GM21619 (cell line): ENCODE measurements around the gene DGKH.

Source experiments
- ATAC-seq: cut with Tn5 transposase; IDR thresholded peaks from one replicate; pipeline ENCODE4 v1.9.1; 2021; ENCODE audit not compliant: unreplicated experiment

DGKH gene, protein sequence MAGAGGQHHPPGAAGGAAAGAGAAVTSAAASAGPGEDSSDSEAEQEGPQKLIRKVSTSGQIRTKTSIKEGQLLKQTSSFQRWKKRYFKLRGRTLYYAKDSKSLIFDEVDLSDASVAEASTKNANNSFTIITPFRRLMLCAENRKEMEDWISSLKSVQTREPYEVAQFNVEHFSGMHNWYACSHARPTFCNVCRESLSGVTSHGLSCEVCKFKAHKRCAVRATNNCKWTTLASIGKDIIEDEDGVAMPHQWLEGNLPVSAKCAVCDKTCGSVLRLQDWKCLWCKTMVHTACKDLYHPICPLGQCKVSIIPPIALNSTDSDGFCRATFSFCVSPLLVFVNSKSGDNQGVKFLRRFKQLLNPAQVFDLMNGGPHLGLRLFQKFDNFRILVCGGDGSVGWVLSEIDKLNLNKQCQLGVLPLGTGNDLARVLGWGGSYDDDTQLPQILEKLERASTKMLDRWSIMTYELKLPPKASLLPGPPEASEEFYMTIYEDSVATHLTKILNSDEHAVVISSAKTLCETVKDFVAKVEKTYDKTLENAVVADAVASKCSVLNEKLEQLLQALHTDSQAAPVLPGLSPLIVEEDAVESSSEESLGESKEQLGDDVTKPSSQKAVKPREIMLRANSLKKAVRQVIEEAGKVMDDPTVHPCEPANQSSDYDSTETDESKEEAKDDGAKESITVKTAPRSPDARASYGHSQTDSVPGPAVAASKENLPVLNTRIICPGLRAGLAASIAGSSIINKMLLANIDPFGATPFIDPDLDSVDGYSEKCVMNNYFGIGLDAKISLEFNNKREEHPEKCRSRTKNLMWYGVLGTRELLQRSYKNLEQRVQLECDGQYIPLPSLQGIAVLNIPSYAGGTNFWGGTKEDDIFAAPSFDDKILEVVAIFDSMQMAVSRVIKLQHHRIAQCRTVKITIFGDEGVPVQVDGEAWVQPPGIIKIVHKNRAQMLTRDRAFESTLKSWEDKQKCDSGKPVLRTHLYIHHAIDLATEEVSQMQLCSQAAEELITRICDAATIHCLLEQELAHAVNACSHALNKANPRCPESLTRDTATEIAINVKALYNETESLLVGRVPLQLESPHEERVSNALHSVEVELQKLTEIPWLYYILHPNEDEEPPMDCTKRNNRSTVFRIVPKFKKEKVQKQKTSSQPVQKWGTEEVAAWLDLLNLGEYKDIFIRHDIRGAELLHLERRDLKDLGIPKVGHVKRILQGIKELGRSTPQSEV

DNA sequence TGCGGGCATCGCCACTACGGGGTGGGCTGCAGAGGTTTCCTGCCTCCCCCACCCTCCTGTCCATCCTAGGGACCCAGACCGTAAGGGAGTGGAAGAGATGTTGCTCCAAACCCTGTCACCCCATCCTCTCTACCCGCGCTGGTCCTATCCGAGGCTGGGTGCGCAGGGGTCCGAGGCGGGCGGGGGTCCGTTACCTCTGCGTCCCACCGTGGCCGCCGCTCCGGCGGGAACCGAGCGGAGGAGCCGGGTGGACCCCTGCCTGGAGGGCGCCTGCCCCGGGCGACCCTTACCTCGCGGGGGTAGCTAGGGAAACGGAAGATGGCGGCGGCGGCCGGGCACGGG, at the start of gene DGKH:
DGKH (plus strand) TSS at position 307 of the 342 bp plus-strand sequence. CDS start 126 bp downstream, outside the sequence.
- ATAC-seq: peak; percentile 30

DNA sequence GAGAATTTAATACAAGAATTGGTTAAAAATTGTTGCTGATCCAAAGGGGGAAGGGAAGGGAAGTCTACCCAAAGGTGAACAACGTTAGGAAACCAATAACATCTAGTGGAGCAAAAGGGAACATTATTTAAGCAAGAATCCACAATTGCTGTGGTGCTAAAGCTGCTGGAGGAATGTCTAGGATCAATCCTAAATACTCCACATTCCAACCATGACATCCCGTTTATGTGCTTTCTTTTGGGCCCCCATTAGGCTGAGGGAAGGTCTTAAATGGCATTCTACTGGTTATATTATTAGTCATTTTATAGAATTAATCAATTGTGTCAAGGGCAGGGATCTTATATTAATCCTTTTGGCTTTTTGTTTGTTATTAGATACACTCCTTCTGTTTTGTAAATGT, 47.6 kb upstream of the DGKH start:
- no peak for ATAC-seq

DNA sequence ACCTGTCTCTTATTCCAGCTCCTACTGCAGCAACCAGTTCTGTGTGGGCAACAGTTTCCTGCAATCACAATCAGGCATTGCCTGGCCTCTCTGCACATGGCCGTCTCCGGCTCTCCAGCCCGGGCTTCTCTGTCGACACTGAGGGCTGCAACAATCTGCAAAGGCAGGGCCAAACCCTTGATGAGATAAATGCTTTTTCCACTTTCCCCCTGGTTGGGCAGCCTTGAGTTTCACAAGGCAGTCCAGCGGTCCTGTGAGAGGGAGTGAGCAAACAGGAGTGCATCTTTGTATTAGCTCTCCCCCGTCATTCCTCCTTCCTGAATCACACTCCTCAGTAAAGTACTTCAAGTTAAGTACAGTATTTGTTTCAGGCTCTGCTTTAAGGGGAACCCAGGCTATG, 46.9 kb upstream of the DGKH start:
- no peak for ATAC-seq

DNA sequence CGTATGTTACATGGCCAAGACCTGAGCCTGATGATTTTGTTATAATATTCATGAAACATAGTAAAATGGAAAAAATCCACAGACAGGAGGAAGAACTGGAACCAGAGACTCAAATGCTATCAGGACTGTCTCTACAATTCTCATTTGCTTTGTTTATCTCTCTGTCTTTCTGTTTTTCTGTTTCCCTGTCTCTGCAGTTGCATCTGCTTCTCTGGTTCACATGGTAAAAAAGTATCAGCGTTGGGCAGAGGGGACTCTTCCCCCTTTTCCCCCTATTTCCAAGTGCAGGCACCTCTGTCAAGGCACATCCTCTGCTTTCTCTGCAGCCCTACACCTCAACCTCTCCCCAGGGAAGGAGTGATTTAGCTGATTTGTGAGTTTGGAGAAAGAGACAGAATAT, 46.4 kb upstream of the DGKH start:
- no peak for ATAC-seq

- no peak for ATAC-seq
These were observed 40.6 kb upstream of the DGKH start for GRCh38 chr13:42007844-42008243.

DNA sequence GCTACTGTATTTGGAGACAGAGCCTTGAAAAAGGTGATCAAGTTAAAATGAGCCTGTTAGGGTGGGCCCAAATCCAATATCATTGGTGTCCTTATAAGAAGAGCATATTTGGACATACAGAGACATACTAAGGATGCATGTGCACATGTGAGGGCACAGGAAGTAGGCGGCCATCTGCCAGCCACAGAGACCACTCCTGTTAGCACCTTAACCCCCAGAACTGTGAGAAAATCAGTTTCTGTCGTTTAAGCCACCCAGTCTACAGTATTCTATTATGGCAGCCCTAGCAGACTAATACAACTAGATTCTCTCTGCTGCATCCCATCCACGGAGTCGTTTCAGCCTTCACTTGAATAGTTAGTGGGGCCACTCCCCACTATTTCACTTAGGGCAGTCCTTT, 39.4 kb upstream of the DGKH start:
- ATAC-seq: no peak

GRCh38 chr13:42011601-42012350, 36.7 kb upstream of the DGKH start:
- no peak for ATAC-seq

DNA sequence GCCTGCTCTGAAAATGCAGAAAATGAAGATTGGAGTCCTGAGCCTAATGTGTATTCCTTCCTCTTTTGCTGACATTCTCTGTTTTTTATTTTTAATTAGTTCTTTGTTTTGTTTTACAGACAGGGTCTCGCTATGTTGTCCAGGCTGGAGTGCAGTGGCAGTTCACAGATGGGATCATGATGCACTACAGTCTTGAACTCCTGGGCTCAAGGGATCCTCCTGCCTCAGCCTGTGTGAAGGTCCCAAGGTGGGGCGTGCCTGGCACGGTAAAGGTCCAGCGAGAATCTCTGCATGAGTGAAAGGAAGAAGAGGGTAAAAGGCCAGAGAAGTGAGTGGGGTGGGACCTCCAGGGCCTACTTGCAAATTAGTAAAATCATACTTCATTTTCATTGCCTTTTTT, 34.3 kb upstream of the DGKH start:
- no peak for ATAC-seq

GRCh38 chr13:42017264-42017663, 31.2 kb upstream of the DGKH start:
- no peak for ATAC-seq

DNA sequence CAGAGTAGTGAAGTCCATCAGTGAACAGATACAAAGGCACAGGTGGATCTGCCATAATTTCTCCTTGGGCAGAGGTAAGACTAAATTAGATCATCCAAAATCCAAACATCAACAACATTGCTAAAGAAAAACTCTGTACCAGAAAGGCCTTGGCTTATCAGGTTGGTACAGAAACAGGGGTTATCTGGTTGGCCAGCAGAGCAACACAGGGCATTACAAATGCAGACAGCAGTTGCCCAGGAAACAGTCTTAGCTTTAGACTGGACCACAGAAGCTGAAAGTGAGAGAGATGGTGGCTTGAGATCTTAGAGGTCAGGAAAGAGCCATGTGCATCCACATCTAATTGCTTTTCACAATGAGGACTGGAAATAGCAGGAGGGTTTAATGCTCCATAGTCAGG, 26.6 kb upstream of the DGKH start:
- no peak for ATAC-seq

- no peak for ATAC-seq
These were observed 26.1 kb upstream of the DGKH start for GRCh38 chr13:42022336-42022735.

DNA sequence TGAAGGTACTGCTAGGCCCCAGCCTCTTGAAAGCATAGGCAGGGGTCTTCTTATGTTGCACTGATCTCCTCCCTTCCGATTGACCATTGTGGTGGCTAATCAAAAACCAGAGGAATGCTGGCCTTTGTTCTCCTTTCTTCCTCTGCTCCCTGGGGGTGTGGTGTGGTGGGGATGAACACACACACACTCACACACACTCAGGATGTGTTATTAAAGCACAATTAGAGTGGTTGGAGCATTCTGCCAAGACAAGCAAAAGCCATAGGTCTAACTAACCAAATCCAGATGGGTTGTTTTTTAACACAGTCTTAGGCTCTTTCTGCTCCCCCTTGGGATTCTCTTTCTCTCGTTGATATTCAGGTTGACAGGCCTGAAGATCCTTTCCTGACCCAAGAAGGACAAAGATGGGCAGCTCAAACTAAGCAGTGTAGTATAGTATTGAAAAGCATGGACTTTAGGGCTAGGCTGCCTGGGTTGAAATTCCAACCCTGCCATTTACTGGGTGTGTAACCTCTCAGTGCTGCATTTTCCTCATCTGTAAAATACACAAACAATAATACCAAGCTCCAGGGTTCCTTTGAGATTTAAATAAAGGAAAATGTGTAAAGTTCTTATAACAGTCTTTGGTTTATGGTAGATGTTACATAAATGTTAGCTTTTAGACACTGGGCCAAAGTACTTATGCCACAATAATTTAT, 25.5 kb upstream of the DGKH start:
- no peak for ATAC-seq

- no peak for ATAC-seq
These were observed 21.2 kb upstream of the DGKH start for GRCh38 chr13:42027286-42027685.

- ATAC-seq: no peak
These were observed 20.2 kb upstream of the DGKH start for GRCh38 chr13:42028113-42028799.

- ATAC-seq: no peak
These were observed 12.4 kb upstream of the DGKH start for GRCh38 chr13:42035905-42036521.

DNA sequence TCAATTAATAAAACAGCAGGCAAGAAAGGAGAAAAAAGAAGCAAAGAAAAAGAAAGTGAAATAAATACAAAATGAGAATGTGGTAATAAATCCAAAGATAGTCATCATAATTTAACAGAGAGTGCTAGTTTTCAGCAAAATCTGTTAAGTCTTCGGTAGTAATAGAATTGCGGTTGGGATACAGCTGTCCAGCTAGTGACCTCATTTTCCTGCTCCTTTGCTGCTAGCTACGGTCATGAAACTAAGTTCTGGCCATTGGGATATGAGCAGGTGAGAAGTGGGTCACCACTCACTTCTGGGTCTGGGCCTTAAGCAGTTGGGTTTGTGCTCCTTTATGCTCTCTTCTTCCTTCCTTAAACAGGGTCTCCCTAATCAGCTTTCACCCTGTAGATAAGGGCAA, 11.7 kb upstream of the DGKH start:
- no peak for ATAC-seq

GRCh38 chr13:42038661-42039456, 9.6 kb upstream of the DGKH start:
- ATAC-seq: no peak

DNA sequence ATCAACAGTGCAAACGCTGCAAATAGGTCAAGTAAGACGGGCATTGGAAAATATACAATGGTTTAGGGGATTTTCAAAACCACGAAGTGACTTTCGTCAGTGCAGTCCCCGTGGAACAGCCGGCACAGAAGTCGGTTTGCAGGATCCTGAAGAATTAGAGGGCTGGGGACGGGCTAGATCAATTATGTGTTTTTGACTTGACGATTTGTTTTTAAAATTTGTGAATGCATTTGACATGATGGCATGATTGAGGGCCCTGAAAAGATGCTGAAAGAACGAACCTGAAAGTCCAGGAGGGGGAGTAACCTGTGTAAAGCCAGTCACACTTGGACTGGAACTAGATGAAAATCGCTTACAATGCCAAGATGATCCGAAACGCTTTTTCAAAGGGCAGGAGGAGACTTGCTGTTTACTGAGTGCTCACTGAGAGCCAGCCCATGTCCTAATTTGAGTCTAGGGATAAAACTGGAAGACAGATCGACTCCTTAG, 8.9 kb upstream of the DGKH start:
- peak; percentile 8 for ATAC-seq
